Measurements from ENCODE around the gene TRIM69. TPM values are rescaled to one million over a fixed set of nuclear protein-coding genes. Genes with fewer than 3 reads are reported as not detected.
A peak's percentile ranks its signal among the peaks of the same experiment; 100 is the strongest.

The TRIM69 gene
- total RNA-seq, 1 experiment from 2014 or later: 16.7 TPM

- BruUV-seq (replicated peaks): no TSS peak
- in situ Hi-C loops (cut with HindIII; ENCODE audit: low pct_unique_long_range_greater_than_20kb, low sequenced_read_pairs) (no loop called here), intact Hi-C loops (cut with micrococcal nuclease; ENCODE audit: unreplicated experiment) (no loop called here)
- H3K27ac ChIP-seq (ENCODE audit: low read length): peak overlapping the region; percentile 46
- TF ChIP-seq TCF7L2 (IDR thresholded peaks at IDR 0.05; ENCODE audit: low read depth, low read length) (no peak), POLR2AphosphoS5 (IDR thresholded peaks at IDR 0.05; ENCODE audit: low read depth, low read length) (no peak), CTCF (IDR thresholded peaks at IDR 0.05) (no peak), SIN3A (IDR thresholded peaks at IDR 0.05; ENCODE audit: borderline replicate concordance, insufficient read depth, low read depth, low read length) (no peak)
- TF ChIP-seq, protein P1, sequence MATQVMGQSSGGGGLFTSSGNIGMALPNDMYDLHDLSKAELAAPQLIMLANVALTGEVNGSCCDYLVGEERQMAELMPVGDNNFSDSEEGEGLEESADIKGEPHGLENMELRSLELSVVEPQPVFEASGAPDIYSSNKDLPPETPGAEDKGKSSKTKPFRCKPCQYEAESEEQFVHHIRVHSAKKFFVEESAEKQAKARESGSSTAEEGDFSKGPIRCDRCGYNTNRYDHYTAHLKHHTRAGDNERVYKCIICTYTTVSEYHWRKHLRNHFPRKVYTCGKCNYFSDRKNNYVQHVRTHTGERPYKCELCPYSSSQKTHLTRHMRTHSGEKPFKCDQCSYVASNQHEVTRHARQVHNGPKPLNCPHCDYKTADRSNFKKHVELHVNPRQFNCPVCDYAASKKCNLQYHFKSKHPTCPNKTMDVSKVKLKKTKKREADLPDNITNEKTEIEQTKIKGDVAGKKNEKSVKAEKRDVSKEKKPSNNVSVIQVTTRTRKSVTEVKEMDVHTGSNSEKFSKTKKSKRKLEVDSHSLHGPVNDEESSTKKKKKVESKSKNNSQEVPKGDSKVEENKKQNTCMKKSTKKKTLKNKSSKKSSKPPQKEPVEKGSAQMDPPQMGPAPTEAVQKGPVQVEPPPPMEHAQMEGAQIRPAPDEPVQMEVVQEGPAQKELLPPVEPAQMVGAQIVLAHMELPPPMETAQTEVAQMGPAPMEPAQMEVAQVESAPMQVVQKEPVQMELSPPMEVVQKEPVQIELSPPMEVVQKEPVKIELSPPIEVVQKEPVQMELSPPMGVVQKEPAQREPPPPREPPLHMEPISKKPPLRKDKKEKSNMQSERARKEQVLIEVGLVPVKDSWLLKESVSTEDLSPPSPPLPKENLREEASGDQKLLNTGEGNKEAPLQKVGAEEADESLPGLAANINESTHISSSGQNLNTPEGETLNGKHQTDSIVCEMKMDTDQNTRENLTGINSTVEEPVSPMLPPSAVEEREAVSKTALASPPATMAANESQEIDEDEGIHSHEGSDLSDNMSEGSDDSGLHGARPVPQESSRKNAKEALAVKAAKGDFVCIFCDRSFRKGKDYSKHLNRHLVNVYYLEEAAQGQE (IDR thresholded peaks at IDR 0.05; ENCODE audit: insufficient read depth in 1 of 2, low read depth in 2 of 2, low read length in 1 of 2): no peak
- peaks cover 10% of the 10 kb centered on the region for H3K36me3 ChIP-seq (ENCODE audit: control insufficient read depth, insufficient read depth, low read length)
- DNase-seq (ENCODE audit: low read depth, low spot score) (no peak), ATAC-seq (no peak)
- H3K4me1 ChIP-seq (ENCODE audit: control insufficient read depth, insufficient read depth, low read length): peaks cover 35% of the 10 kb centered on the region
- no peak overlapping the region for H3K4me3 ChIP-seq (ENCODE audit: low read depth in 2 of 2, low read length in 2 of 2)
- CTCF ChIA-PET: interaction anchor here (0.8 to 0.9 kb wide), 2 partner anchors 13 to 59 kb away, joined by 3 to 6 read pairs; partner anchors contain the start of gene SPG11
- H3K27me3 ChIP-seq (ENCODE audit: control insufficient read depth, insufficient read depth, low read length): no peaks in the 10 kb centered on the region
- no peaks in the 10 kb centered on the region for H3K9me3 ChIP-seq (ENCODE audit: control insufficient read depth, insufficient read depth, low read depth, low read length)
- POLR2A ChIA-PET: no interaction called here
Observed at GRCh38 chr15:44722011-44722410, 14.3 kb upstream of the TRIM69 start.

GRCh38 chr15:44726136-44726535 lies 10.2 kb upstream of the TRIM69 start:
- no peak for ATAC-seq
- no TSS peak for BruUV-seq (replicated peaks)

More at GRCh38 chr15:44726136-44726535, 10.2 kb upstream of the TRIM69 start:
- H3K36me3 ChIP-seq (ENCODE audit: control insufficient read depth, insufficient read depth, low read length): no peaks in the 10 kb centered on the region; the same call in 1 of the 2 replicates
- H3K27ac ChIP-seq (ENCODE audit: low read length): peak overlapping the region; percentile 99
- peak overlapping the region; percentile 16 to 96 for H3K4me3 ChIP-seq (ENCODE audit: low read depth in 2 of 2, low read length in 2 of 2)
- no peaks in the 10 kb centered on the region for H3K9me3 ChIP-seq (ENCODE audit: control insufficient read depth, insufficient read depth, low read depth, low read length)
- CTCF ChIA-PET: interaction anchor here (1.2 kb wide), 1 partner anchor 12 kb away, joined by 8 read pairs; no protein-coding TSS in a partner anchor
- no peaks in the 10 kb centered on the region for H3K27me3 ChIP-seq (ENCODE audit: control insufficient read depth, insufficient read depth, low read length)
- TF ChIP-seq TCF7L2 (IDR thresholded peaks at IDR 0.05; ENCODE audit: low read depth, low read length) (no peak), SIN3A (IDR thresholded peaks at IDR 0.05; ENCODE audit: borderline replicate concordance, insufficient read depth, low read depth, low read length) (no peak), POLR2AphosphoS5 (IDR thresholded peaks at IDR 0.05; ENCODE audit: low read depth, low read length) (no peak), CTCF (IDR thresholded peaks at IDR 0.05) (no peak)
- TF ChIP-seq, protein P1 (IDR thresholded peaks at IDR 0.05; ENCODE audit: insufficient read depth in 1 of 2, low read depth in 2 of 2, low read length in 1 of 2): no peak
- DNase-seq (ENCODE audit: low read depth, low spot score): no peak
- POLR2A ChIA-PET: interaction anchor here (0.6 to 5.4 kb wide), 3 partner anchors 9 to 21 kb away, joined by 4 to 28 read pairs (median 4); partner anchors contain the start of genes B2M and PATL2
- H3K4me1 ChIP-seq (ENCODE audit: control insufficient read depth, insufficient read depth, low read length): peaks cover 47% of the 10 kb centered on the region
- in situ Hi-C loops (cut with HindIII; ENCODE audit: low pct_unique_long_range_greater_than_20kb, low sequenced_read_pairs) (no loop called here), intact Hi-C loops (cut with micrococcal nuclease; ENCODE audit: unreplicated experiment) (no loop called here)
